Stimulated activated CD4-positive, alpha-beta T cell treated with anti-CD3 and anti-CD28 coated beads, Interleukin-15, amount 100 ng/mL, for 1 hour (primary cell): Measurements from ENCODE around the gene CYP21A2.
"Not testable (repeated sequence)": the region's sequence is repeated elsewhere in the genome, so short reads cannot be mapped to it uniquely, and the experiment has no call there.

Source experiments
- DNase-seq, 2 donors: peaks; one replicate each; pipeline ENCODE4 v3.0.0-alpha.2; 2020; ENCODE audit warnings: low read depth in 1 of 2, low spot score in 1 of 2

The CYP21A2 gene

GRCh38 chr6:32037598-32038524 lies at the start of gene CYP21A2:
Gene CYP21A2, plus strand, starts transcription at chr6:32038415. Its CDS starts 8 bp downstream, at chr6:32038423.
- DNase-seq = not testable (repeated sequence)

GRCh38 chr6:31989363-31989762 lies 48.9 kb upstream of the CYP21A2 start:
- not testable (repeated sequence) for DNase-seq

GRCh38 chr6:31994421-31994820 lies 43.8 kb upstream of the CYP21A2 start:
- not testable (repeated sequence) for DNase-seq

- DNase-seq = not testable (repeated sequence)
These were observed 41.8 kb upstream of the CYP21A2 start for GRCh38 chr6:31996385-31996784.

- DNase-seq = not testable (repeated sequence)
These were observed 35.5 kb upstream of the CYP21A2 start for GRCh38 chr6:32002546-32003268.

DNA sequence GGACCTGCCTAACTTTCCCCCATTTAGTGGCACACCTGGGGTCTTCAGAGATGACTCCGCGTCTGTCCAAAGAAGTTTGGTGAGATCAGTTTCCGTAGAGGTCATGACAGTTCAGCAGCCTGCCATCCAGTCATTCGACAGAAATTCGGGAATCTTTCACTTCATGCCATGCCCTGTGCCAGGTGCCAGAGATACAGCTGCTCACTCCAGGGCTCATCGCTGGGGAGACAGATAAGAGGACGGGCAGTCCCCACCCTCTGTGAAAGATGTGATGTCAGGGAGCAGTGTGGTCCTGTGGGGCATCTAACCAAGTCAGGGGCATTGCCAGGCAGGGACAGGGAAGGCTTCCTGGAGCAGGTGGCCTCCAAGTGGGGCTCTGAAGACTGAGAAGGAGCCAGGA lies 34.9 kb upstream of the CYP21A2 start:
- DNase-seq = not testable (repeated sequence)

GRCh38 chr6:32004393-32004792 lies 33.8 kb upstream of the CYP21A2 start:
- not testable (repeated sequence) for DNase-seq

DNA sequence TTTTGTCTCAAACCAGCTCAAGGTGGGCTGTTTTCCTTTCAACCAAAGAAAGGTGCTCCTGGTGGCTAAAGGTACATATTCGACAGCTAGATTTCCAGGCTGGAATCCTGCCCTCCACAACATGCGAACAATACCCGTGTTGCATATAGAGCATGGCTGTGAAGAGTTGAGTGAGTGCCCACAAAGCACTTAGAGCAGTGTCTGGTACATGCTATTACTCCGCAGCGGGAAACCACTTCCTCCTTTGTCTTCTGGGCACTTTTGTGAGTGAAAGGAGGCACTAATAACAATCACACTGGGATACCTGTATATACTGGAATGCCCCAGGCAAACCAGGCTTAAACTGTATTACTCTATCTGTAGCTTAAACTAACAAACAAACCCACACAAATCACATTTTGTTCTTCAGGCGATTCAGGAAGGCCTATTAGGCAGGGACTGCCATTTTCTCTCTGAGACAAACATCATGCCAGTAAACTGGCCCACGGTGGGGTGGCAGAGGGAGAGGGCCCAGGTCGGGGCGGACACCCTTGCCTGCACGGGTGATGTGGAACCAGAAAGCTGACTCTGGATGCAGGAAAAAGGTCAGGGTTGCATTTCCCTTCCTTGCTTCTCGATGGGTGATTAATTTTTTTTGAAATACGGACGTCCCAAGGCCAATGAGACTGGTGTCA lies 33.2 kb upstream of the CYP21A2 start:
- not testable (repeated sequence) for DNase-seq

GRCh38 chr6:32005538-32005880 lies 32.7 kb upstream of the CYP21A2 start:
- not testable (repeated sequence) for DNase-seq

DNA sequence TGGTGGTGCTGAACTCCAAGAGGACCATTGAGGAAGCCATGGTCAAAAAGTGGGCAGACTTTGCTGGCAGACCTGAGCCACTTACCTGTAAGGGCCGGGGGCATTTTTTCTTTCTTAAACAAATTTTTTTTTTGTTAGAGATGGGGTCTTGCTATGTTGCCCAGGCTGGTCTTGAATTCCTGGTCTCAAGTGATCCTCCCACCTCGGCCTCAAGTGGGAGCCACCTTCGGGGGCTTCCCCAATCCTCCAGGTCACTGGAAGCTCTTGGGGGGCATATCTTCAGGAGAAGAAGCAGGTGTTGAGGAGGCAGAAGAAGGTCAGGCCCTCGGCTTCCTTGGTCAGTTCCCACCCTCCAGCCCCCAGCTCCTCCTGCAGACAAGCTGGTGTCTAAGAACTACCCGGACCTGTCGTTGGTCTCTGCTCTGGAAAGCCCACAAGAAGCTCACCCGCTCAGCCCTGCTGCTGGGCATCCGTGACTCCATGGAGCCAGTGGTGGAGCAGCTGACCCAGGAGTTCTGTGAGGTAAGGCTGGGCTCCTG lies 32.2 kb upstream of the CYP21A2 start:
- DNase-seq = not testable (repeated sequence)

- DNase-seq = not testable (repeated sequence)
These were observed 31.1 kb upstream of the CYP21A2 start for GRCh38 chr6:32007086-32007485.

GRCh38 chr6:32008037-32008436 lies 30.2 kb upstream of the CYP21A2 start:
- not testable (repeated sequence) for DNase-seq

GRCh38 chr6:32008616-32009015 lies 29.6 kb upstream of the CYP21A2 start:
- not testable (repeated sequence) for DNase-seq

- DNase-seq = not testable (repeated sequence)
These were observed 28.7 kb upstream of the CYP21A2 start for GRCh38 chr6:32009537-32009936.

- not testable (repeated sequence) for DNase-seq
These were observed 27.2 kb upstream of the CYP21A2 start for GRCh38 chr6:32010856-32011530.

GRCh38 chr6:32012941-32013617 lies 25.1 kb upstream of the CYP21A2 start:
- DNase-seq = not testable (repeated sequence)

GRCh38 chr6:32013738-32014137 lies 24.5 kb upstream of the CYP21A2 start:
- DNase-seq = not testable (repeated sequence)

DNA sequence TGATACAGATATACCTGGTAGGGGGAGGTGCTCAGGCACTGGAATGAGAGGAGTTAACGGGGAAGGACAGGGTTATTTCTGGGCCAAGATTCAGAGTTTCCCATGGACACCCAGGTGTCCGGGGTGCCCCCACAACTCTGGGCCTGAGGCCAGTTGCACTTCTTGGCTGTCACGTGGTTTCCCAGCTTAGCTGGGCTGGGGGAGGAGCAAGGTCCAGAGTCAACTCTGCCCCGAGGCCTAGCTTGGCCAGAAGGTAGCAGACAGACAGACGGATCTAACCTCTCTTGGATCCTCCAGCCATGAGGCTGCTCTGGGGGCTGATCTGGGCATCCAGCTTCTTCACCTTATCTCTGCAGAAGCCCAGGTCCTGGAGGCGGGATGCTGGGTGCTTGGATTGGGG lies 23.7 kb upstream of the CYP21A2 start, which contains the start of gene C4B:
Gene C4B, plus strand, starts transcription at position 249 of the 400 bp plus-strand sequence. Its CDS starts 51 bp downstream, at position 300.
- DNase-seq = not testable (repeated sequence)

GRCh38 chr6:32022100-32022499 lies 16.1 kb upstream of the CYP21A2 start:
- not testable (repeated sequence) for DNase-seq

DNA sequence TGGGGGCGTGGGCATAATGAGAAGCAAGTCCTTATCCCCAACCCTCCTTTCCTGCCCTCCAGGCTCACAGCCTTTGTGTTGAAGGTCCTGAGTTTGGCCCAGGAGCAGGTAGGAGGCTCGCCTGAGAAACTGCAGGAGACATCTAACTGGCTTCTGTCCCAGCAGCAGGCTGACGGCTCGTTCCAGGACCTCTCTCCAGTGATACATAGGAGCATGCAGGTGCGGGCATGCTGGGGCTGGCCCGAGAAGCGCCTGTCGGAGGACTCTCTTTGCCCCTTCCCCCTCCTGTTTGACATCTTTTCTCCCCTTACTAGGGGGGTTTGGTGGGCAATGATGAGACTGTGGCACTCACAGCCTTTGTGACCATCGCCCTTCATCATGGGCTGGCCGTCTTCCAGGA lies 9.6 kb upstream of the CYP21A2 start:
- DNase-seq = not testable (repeated sequence)
